WTC11 (cell line): ENCODE results near the gene TUBA3E.
"Not testable (repeated sequence)": the region's sequence is repeated elsewhere in the genome, so short reads cannot be mapped to it uniquely, and the experiment has no call there.

Experiments
- CREB1 ChIP-seq: sonication (generic); formaldehyde crosslinking; IDR thresholded peaks from 2 replicates; pipeline ENCODE4 v1.8.0; 2023; ENCODE audit warnings: mild to moderate bottlenecking, missing genetic modification reagents
- CTCF ChIP-seq: fragments of 200-600 bp; IDR thresholded peaks from 2 replicates; pipeline ENCODE4 v1.8.0; 2022; ENCODE audit warnings: antibody characterized with exemption
- HMGXB4 ChIP-seq: sonication (generic); formaldehyde crosslinking; IDR thresholded peaks from 2 replicates; pipeline ENCODE4 v1.8.1; 2023; ENCODE audit warnings: mild to moderate bottlenecking, moderate library complexity, missing genetic modification reagents
- ZBTB21 ChIP-seq: sonication (generic); formaldehyde crosslinking; IDR thresholded peaks from 2 replicates; pipeline ENCODE4 v1.8.1; 2023; ENCODE audit warnings: mild to moderate bottlenecking, missing genetic modification reagents, borderline replicate concordance

DNA sequence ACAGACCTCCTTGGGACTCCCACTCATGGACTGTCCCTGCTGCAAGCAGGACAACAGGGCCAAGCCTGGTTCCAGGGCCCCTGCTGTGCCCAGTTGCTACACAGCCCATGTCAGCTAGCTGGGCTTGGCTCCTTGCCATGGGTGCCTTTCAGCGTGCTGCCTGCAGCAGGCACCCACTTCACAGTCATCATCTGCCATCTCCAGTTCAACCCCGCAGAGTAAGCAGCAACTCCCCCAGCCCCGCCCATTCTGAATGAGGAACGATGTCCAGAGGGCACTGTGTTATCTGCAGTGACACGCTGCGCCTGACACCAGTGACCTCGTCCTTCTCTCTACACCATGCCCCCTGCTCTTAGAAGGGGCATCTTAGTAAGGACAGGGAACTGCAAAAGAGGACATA lies 4.3 kb upstream of the TUBA3E start:
- TF ChIP-seq HMGXB4; CTCF; CREB1 (CRISPR knock-in tag); ZBTB21 (CRISPR knock-in tag): not testable (repeated sequence)
